Measurements from ENCODE around the gene THBD.

Gene THBD

GRCh38 chr20:23084282-23084844 lies 34.9 kb upstream of the THBD start:
- DNase-seq (ENCODE audit: low spot score), result no peak

- no peak for DNase-seq (ENCODE audit: low spot score)
Observed at GRCh38 chr20:23083553-23084220, 34.2 kb upstream of the THBD start.

GRCh38 chr20:23082846-23083552 lies 33.5 kb upstream of the THBD start:
- no peak for DNase-seq (ENCODE audit: low spot score)

- no peak for DNase-seq (ENCODE audit: low spot score)
Observed at GRCh38 chr20:23081263-23081819, 31.9 kb upstream of the THBD start.

- no peak for DNase-seq (ENCODE audit: low spot score)
Observed at GRCh38 chr20:23080521-23080920, 31.0 kb upstream of the THBD start.

- DNase-seq (ENCODE audit: low spot score), result no peak
Observed at GRCh38 chr20:23079926-23080325, 30.5 kb upstream of the THBD start.

GRCh38 chr20:23079016-23079351 lies 29.5 kb upstream of the THBD start:
- DNase-seq (ENCODE audit: low spot score), result no peak

- peak; percentile 43 for DNase-seq (ENCODE audit: low spot score)
Observed at GRCh38 chr20:23078351-23079015, 29.0 kb upstream of the THBD start.

GRCh38 chr20:23077277-23077676 lies 27.8 kb upstream of the THBD start:
- no peak for DNase-seq (ENCODE audit: low spot score)

- no peak for DNase-seq (ENCODE audit: low spot score)
Observed at GRCh38 chr20:23074052-23074451, 24.6 kb upstream of the THBD start.

- no peak for DNase-seq (ENCODE audit: low spot score)
Observed at GRCh38 chr20:23072892-23073586, 23.6 kb upstream of the THBD start.

- no peak for DNase-seq (ENCODE audit: low spot score)
Observed at GRCh38 chr20:23071996-23072395, 22.5 kb upstream of the THBD start.

- no peak for DNase-seq (ENCODE audit: low spot score)
Observed at GRCh38 chr20:23071398-23071797, 21.9 kb upstream of the THBD start.

- DNase-seq (ENCODE audit: low spot score), result no peak
Observed at GRCh38 chr20:23069108-23069507, 19.6 kb upstream of the THBD start.

- DNase-seq (ENCODE audit: low spot score), result no peak
Observed at GRCh38 chr20:23068283-23068682, 18.8 kb upstream of the THBD start.

GRCh38 chr20:23066772-23067171 lies 17.3 kb upstream of the THBD start:
- DNase-seq (ENCODE audit: low spot score), result no peak

GRCh38 chr20:23065266-23066201 lies 16.1 kb upstream of the THBD start:
- no peak for DNase-seq (ENCODE audit: low spot score)

GRCh38 chr20:23063581-23063980 lies 14.1 kb upstream of the THBD start:
- no peak for DNase-seq (ENCODE audit: low spot score)

GRCh38 chr20:23063168-23063567 lies 13.7 kb upstream of the THBD start:
- no peak for DNase-seq (ENCODE audit: low spot score)

GRCh38 chr20:23062632-23063031 lies 13.2 kb upstream of the THBD start:
- no peak for DNase-seq (ENCODE audit: low spot score)
